ENCODE data around the gene FHOD1. TPM values are rescaled to one million over a fixed set of nuclear protein-coding genes. Genes with fewer than 3 reads are reported as not detected.

The FHOD1 gene
- total and polyA plus RNA-seq, 2 of the 13 experiments (the other 11 are each of a cell fraction or from before 2014, with no cell fraction given) = 20.0 to 20.8 TPM

- TF ChIP-seq ZNF101 (CRISPR knock-in tag; IDR thresholded peaks at IDR 0.05; ENCODE audit: borderline replicate concordance, low read depth) (peak; percentile 79; the same call in 1 of the 2 replicates), TRIM24 (CRISPR knock-in tag; IDR thresholded peaks at IDR 0.05) (no peak), TCF7L2 (IDR thresholded peaks at IDR 0.05; ENCODE audit: low read depth, low read length) (no peak), HOXD1 (CRISPR knock-in tag; IDR thresholded peaks at IDR 0.05) (no peak), SAFB2 (CRISPR knock-in tag; IDR thresholded peaks at IDR 0.05; ENCODE audit: borderline replicate concordance, low read depth) (peak; percentile 91), KMT2B (CRISPR knock-in tag; IDR thresholded peaks at IDR 0.05) (no peak), ZNF577 (CRISPR knock-in tag; IDR thresholded peaks at IDR 0.05; ENCODE audit: borderline replicate concordance, low read depth) (0 out of 2 replicates have a peak, but pooled peaks have one; percentile 15), CHCHD3 (CRISPR knock-in tag; IDR thresholded peaks at IDR 0.05) (no peak; the same call in 1 of the 2 replicates), ZNF556 (CRISPR knock-in tag; IDR thresholded peaks at IDR 0.05; ENCODE audit: borderline replicate concordance) (peak; percentile 89), HOXA3 (CRISPR knock-in tag; IDR thresholded peaks at IDR 0.05) (peak; percentile 87; the same call in 1 of the 2 replicates), FOSL2 (CRISPR knock-in tag; IDR thresholded peaks at IDR 0.05) (no peak), ZNF224 (CRISPR knock-in tag; IDR thresholded peaks at IDR 0.05) (no peak), ZNF180 (CRISPR knock-in tag; IDR thresholded peaks at IDR 0.05; ENCODE audit: borderline replicate concordance, low read depth) (no peak), YY1 (IDR thresholded peaks at IDR 0.05; ENCODE audit: insufficient read depth, insufficient replicate concordance, low read depth, low read length) (peak; percentile 84), HIVEP1 (CRISPR knock-in tag; IDR thresholded peaks at IDR 0.05) (0 out of 2 replicates have a peak, but pooled peaks have one; percentile 40), POLR2A (IDR thresholded peaks at IDR 0.05; ENCODE audit: insufficient read depth in 1 of 2, low read depth in 2 of 2, low read length in 2 of 2) (peak; percentile 40 to 77; a peak in 3 of 4 replicates), NCOA2 (CRISPR knock-in tag; IDR thresholded peaks at IDR 0.05) (no peak; the same call in 1 of the 2 replicates), EHMT2 (IDR thresholded peaks at IDR 0.05; ENCODE audit: borderline replicate concordance, low read depth, low read length) (no peak), KMT2A (CRISPR knock-in tag; IDR thresholded peaks at IDR 0.05) (no peak), SMARCC2 (IDR thresholded peaks at IDR 0.05) (no peak; the same call in 1 of the 2 replicates), GTF3A (CRISPR knock-in tag; conservative IDR thresholded peaks at IDR 0.05) (no peak), ZNF431 (CRISPR knock-in tag; IDR thresholded peaks at IDR 0.05; ENCODE audit: borderline replicate concordance, low read depth) (peak; percentile 80; the same call in 1 of the 2 replicates), CTCF (CRISPR knock-in tag; IDR thresholded peaks at IDR 0.05) (peak; percentile 71; the same call in 1 of the 2 replicates), MAF1 (CRISPR knock-in tag; IDR thresholded peaks at IDR 0.05; ENCODE audit: borderline replicate concordance) (0 out of 2 replicates have a peak, but pooled peaks have one; percentile 17)
- TF ChIP-seq, protein P1, sequence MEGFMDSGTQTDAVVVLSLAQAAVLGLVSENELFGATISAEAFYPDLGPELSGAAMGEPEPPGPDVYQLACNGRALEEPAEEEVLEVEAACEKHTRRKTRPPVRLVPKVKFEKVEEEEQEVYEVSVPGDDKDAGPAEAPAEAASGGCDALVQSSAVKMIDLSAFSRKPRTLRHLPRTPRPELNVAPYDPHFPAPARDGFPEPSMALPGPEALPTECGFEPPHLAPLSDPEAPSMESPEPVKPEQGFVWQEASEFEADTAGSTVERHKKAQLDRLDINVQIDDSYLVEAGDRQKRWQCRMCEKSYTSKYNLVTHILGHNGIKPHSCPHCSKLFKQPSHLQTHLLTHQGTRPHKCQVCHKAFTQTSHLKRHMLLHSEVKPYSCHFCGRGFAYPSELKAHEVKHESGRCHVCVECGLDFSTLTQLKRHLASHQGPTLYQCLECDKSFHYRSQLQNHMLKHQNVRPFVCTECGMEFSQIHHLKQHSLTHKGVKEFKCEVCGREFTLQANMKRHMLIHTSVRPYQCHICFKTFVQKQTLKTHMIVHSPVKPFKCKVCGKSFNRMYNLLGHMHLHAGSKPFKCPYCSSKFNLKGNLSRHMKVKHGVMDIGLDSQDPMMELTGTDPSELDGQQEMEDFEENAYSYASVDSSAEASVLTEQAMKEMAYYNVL (CRISPR knock-in tag; IDR thresholded peaks at IDR 0.05; ENCODE audit: borderline replicate concordance) = no peak
These were observed 32.2 kb upstream of the FHOD1 start, which contains the start of gene PLEKHG4 (continued) for GRCh38 chr16:67279296-67280089.
